Stimulated activated CD8-positive, alpha-beta memory T cell treated with anti-CD3 and anti-CD28 coated beads, Interleukin-2, amount 100 ng/mL, for 48 hours (primary cell): ENCODE results near the gene RFX8.
"Not testable (repeated sequence)": the region's sequence is repeated elsewhere in the genome, so short reads cannot be mapped to it uniquely, and the experiment has no call there.

ENCODE experiments used
- DNase-seq, 2 donors: peaks; one replicate each; pipeline ENCODE4 v3.0.0-alpha.2; 2020; ENCODE audit warnings: low read depth in 2 of 2

The RFX8 gene

GRCh38 chr2:101379091-101379490 lies 95.8 kb downstream of the RFX8 start:
- DNase-seq, result no peak

DNA sequence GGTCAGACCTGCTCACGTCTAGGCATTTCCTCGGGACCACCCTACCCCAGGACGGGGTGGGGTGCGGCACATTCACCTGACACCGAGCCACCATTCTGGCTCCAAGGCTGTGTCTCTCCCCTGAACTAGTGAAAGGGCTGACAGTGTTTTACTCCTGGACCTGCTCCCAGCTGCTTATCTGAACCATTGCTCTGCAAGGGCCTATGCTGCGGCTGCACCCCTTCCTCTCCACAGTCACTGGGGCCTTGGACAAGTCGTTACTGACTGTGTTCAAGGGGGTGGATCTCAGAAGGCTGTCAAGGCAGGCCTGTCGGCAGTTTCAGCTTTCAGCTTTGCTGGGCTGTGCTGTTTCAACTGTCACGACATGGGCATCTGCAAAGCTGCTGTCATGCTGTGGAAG lies 99.3 kb downstream of the RFX8 start:
- DNase-seq, result no peak

GRCh38 chr2:101374821-101375561 lies 99.9 kb downstream of the RFX8 start:
- DNase-seq, result no peak

- DNase-seq, result no peak
Observed at GRCh38 chr2:101372792-101373191, 102.1 kb downstream of the RFX8 start.

DNA sequence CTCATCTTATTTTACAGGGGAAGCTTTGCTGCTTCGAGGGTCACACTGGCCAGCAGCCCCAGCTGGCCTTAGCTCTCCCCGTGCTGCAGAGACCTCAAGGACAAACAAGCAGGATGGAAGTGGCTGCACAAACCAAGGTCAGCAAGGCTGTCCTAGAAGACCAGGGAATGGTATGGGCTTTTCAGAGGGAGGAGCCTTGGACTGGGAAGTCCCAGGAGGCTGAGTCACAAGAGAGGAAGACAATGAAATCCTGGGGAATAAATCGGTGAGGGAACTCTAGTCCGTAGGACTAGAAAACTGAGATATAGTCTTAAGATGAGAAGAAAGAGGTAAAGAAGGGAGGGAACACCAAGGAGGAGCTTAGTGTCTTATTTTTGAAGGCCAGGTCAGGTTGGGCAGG lies 103.3 kb downstream of the RFX8 start:
- no peak for DNase-seq

- DNase-seq, result no peak
Observed at GRCh38 chr2:101369100-101369499, 105.8 kb downstream of the RFX8 start.

DNA sequence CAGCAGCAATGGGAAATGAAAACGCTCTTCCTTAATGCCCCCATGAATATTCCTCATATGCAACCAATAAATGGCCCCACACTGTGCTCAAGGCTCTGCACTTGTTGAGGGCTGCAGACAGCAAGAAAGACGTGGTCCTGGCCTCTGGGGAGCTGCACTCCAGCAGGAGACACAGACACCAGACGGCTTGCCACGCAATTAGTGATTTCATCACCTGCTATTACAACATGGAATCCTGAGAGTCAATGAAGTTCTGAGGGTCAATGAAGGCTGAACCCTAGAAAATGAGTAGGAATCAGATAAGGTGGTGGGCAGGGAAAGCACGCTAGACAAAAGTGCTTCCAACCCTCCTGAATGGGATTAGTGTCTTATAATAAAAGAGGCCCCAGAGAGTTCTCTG lies 106.5 kb downstream of the RFX8 start:
- DNase-seq, result no peak

DNA sequence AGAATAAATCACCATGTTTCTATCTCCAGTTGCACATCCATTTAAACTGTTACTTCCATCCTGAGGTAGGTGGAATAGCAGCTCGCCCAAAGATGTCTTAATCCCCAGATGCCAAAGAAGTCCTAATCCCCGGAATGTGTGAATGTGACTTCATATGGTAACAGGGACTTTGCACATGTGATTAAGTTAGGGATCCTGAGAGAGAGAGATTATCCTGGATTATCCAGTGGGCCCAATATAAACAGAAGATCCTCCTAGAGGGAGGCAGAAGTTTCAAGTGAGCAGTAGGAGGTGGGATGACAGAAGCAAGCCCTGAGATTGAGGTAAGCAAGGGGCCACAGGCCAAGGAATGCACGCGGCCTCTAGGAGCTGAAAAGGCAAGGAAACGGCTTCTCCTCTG lies 107.4 kb downstream of the RFX8 start:
- no peak for DNase-seq

DNA sequence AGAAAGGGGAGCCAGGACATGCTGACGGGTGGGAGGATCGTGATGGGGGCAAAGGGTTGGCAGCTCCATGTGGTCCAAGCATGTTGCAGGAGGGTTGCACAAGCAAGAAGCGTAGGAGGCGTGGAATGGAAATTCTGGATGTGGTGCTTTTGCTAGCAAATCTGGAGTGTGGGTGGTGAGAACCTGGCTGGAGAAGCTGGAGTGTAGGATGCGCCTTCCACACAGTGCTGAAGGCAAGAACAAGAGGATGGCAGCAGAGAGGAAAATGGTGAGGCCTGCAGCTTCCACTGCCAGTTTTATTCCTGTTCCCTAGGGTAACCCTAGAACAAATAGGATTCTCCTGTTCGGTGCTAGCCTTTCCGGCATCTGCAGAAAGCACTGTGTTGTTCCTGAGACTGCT lies 110.0 kb downstream of the RFX8 start:
- DNase-seq, result no peak

- no peak for DNase-seq
Observed at GRCh38 chr2:101362777-101363176, 112.1 kb downstream of the RFX8 start.

DNA sequence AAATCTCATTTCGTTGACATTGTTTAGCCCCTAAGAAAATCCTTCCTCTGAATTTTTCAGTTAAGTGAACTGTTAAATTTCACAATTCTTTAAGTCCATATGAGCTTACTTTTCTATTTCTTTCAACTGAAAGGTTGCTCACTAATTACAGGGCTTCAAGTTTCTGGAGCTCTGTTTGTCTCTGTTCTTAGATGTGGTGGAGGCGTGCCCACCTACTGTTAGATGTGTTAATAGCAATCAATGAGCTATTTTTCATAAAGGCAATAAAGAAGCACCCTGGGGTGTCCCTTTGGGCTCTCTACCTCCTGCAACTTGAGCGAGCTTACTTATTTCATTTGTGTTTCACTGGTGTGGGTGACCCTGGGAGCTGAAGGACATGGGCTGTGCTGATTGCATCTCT lies 112.6 kb downstream of the RFX8 start:
- DNase-seq, result no peak

- DNase-seq, result no peak
Observed at GRCh38 chr2:101361522-101361921, 113.4 kb downstream of the RFX8 start.

- DNase-seq, result no peak
Observed at GRCh38 chr2:101361121-101361520, 113.8 kb downstream of the RFX8 start.

DNA sequence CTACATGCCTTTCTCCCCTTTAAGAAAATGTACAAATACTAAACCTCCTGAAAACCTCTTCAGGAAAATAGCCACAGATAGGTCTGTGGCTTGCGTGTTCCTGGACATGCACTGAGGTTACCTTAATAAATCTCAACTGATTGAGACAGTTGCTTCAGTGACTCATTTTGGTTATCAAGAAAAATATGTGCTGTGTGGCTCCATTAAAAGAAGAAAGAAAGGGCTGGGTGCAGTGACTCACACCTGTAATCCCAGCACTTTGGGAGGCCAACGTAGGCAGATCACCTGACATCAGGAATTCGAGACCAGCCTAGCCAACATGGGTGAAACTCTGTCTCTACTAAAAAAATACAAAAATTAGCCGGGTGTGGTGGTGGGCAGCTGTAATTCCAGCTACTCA lies 114.7 kb downstream of the RFX8 start:
- no peak for DNase-seq

GRCh38 chr2:101359410-101359954 lies 115.4 kb downstream of the RFX8 start:
- DNase-seq, result no peak

- DNase-seq, result no peak
Observed at GRCh38 chr2:101357376-101357775, 117.5 kb downstream of the RFX8 start.

- DNase-seq, result no peak
Observed at GRCh38 chr2:101356521-101356920, 118.4 kb downstream of the RFX8 start.

DNA sequence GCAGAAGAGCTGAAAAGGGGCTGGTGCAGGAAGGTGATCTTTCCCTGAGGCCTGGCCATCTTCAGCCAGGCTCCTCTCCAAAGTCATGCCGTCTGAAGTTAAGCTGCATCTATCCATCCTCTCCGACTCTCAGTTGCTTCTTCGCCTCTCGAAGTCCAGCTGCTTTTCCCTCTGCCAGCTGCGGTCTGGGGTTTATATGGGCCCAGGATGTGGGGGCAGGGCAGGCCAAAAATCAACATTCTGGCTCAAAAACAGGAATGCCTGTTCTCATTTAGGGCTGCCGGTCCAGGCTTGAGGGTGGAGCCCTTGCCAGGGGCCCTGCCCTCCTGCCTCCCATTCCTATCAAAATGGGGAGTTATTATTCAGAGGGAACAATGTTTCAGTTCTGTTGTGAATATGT lies 118.9 kb downstream of the RFX8 start:
- DNase-seq, result no peak

DNA sequence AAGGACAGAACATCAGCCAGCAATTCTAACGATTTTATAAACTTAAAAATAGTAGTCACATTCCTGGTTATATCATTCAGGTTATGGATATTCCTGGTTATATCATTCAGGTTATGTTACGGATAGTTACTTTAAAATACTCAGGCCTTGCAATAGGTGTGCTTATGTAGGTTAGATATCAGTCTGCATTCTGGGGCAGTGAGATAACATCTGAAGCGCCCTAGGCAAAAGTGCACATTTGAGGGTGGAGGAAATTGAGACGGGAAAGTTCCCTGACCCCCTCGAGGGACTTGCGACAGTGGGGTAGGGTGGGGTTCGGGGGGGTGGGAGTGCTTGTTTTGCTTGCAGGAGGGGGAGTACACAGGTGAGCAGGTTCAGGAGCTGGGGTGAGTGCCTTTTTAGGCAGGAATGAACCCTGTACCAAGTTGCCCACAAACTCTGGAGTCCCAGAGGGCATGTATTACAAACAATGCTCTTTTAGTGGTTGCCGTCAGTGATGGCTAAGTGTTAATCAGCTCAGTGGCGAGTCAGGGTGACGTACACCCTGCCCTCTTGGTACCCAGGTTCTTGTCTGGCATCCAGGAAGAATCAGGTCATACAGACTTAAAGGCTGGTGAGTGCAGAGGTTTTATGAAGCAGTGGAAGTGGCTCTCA lies 119.4 kb downstream of the RFX8 start:
- no peak for DNase-seq

DNA sequence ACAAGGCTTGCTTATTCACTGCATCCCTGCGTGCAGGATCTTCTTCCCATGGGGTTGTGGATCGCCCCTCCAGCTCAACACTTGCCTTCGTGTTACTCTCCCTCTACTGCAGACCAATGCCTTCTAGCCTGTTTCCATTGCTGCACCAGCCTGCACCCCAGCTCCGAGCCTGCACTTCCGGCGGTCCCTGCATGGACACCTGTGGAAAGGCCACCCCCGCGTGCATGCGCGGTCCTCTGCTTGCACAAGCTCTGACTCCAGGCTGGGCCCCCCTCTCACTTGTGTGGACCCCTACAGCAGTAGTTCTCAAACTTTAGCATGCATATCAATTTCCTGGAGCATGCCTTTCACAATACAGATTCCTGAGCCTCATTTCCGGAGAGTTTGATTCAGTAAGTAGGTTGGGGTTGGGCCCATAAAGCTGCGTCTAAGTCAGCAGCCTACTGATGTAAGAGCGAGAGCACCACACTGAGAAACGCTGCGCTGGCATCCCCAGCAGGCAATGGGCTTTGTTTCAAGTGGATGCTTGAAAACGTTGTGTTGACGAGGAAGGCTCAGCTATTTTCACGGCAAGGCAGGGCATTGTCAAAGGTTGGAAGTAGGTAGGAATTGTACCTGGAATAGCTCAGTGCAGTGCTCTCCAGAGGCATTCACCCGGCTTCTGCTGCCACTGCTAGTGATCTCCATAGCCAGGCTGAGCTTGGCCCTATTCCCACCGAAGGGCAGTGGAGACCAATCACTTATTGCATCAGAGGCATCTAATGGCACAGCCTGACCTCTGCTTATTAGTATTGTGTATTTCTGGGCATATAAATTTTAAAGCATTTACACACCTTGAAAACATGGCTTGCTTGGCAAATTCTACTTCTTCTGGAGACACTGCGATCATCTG lies 120.2 kb downstream of the RFX8 start:
- no peak for DNase-seq

GRCh38 chr2:101352631-101353030 lies 122.3 kb downstream of the RFX8 start:
- not testable (repeated sequence) for DNase-seq

DNA sequence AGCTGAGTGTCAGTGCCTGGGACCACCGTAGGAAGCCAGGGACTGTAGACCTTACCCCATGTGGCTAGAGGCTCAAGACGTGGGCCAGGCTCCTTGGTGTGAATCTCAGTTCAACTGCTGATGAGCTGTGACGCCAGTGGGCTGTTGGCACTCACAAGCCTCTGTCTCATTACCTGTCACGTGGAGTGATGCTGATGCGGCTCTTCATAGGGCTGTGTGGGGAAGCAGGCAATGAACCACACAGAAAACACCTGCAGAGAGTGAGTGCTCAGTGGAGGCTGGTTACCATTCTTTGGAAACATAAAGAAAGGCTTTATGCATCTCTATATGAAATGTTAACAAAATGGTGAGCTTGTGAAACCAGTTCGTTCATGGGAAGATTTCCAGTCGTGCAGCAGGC lies 123.7 kb downstream of the RFX8 start:
- no peak for DNase-seq
